ENCODE results near the gene DNM1.
A peak's percentile ranks its signal among the peaks of the same experiment; 100 is the strongest.

DNM1 gene

DNA sequence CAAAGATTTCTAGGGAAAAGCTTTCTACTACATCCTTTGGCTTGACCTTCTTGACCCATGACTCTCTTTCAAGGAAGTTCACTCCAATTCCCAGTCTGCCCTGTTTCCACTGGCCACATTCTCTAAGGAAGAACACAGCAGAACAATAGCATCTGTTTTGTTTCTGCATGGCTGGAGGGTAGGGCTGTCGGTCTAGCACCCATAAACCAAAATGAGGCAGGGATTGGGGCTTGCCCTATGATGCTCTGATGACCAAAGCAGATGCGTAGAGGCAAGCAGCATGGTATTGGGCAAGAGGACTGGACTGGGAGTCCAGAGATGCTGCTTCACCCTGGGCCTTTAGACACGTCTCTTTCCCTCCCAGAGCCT, 48.5 kb downstream of the DNM1 start:
- TF ChIP-seq GATA1 (IDR thresholded peaks at IDR 0.05; ENCODE audit: low read depth, low read length) (no peak), POLR2A (IDR thresholded peaks at IDR 0.05; ENCODE audit: low read length) (no peak)
- DNase-seq = no peak

DNA sequence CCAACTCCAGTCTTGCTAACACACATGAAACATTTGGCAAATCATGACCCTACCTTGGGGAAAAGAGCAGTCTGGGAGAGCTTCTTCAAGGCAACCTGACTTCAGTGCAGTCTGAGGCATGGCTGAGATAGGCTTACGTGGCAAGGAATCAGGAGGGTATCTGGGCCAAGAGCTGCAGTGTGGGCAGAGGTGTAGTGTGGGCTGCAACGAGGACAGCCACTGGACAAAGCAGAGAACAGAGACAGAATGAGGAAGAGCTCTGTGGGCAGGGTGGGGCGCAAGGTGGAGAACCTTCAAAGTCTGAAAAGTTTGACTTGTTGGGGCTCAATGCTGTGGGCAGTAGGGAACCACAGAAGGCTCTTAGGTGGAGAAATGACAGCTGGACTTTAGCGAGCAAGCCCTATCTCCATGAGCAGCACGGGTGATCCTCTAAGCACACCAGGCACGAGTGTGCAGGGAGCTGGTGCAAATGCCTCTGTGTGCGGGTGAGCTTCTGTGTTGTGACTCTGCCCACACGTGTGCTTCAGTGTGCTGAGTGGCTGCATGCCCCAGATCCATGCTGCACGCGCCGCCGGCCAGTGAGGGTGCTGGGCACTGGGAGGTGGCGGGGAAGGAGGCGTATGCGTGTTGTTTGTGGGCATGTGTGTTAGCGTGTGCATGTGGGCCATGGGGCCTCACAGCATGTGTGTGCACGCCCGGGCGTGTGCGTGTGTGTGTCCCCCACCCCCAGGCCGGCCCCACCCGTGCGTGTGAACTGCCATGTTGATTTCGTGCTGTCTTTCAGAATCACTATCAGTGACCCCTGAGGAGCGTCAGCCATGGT, 49.3 kb downstream of the DNM1 start:
- DNase-seq = peak in 1 of 2 experiments; percentile 21
- no peak for TF ChIP-seq POLR2A (IDR thresholded peaks at IDR 0.05; ENCODE audit: low read length)
- TF ChIP-seq GATA1 (IDR thresholded peaks at IDR 0.05; ENCODE audit: low read depth, low read length) = no peak

DNA sequence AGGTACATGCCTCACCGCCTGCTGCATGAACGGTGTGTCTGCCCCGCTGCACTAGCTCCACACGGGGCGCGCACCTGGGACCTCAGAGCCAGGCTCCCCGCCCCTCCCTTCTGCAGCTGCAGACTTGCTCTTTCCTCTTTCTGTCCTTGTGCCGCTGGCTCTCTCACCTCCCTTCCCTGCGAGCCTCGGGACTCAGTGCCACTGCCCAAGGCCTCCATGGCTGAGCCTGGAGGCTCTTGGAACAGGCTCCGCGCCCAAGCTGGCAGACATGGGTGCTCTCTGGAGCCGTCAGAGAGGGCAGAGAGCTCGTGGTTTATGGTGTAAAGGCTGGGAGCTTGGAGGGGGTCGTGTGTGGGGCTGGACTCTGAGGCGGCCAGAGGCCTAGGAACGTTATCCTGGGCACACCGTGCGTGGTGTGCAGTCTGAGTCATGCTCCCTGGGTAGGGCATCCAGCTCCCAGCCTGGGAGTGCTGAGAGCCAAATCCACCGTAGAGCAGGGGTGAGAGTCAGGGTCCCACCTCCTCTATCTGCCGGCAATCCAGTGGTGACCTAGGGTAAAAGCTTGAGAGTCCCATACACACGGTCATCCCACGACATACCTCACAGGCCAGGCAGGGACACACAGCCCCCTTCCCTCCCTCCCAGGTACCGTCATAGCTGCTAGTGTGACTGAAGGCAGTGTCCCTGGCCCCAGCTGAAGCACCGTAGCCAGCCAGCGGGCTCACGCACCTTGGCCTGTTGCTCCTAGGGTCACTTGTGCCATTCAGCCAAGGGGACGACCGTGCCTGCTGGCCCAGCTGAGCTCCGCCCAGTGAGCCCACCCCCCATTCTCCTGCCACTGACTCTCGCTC, 50.2 kb downstream of the DNM1 start:
- TF ChIP-seq POLR2A (IDR thresholded peaks at IDR 0.05; ENCODE audit: low read length) (no peak), GATA1 (IDR thresholded peaks at IDR 0.05; ENCODE audit: low read depth, low read length) (no peak)
- DNase-seq = no peak

DNA sequence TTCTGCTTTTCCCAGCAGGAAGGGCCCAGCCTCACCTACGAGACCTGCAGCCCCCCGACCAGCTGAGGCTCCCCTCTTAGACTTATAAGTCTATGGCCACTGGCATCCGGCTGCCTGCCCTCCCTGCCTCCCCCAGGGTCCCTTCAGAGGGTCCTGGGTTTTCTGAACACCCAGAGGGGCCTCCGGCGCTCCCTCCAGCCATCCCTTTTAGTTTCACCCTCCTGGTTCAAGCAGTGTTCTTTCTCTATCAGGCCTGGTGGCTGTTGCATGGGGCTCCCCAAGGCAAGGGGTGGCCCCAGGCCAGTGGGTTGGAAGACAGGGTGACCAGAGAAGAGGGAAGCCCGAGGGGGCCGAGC, 50.8 kb downstream of the DNM1 start:
- TF ChIP-seq GATA1 (IDR thresholded peaks at IDR 0.05; ENCODE audit: low read depth, low read length) = no peak
- TF ChIP-seq POLR2A (IDR thresholded peaks at IDR 0.05; ENCODE audit: low read length) = no peak
- DNase-seq = no peak

DNA sequence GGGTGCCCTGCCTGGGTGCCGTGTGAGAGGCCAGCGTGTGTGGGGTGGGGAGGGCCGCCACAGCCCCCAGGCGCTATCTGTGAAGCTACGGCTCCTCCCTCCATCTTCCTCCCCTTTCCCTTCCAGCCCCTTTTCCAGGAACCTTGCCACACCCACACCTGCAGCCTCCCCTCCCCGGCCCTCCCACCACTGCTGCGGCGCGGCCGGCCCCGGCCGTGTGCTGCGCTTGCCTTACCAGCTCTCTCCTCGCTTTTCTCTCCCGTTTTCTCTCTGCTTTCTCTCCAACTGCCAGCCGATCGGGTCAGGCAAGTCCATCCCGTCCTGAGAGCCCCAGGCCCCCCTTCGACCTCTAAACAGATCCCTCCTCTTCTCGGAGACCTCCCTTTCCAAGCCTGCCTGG, 51.2 kb downstream of the DNM1 start:
- no peak for TF ChIP-seq GATA1 (IDR thresholded peaks at IDR 0.05; ENCODE audit: low read depth, low read length)
- TF ChIP-seq POLR2A (IDR thresholded peaks at IDR 0.05; ENCODE audit: low read length) = no peak
- DNase-seq = no peak

DNA sequence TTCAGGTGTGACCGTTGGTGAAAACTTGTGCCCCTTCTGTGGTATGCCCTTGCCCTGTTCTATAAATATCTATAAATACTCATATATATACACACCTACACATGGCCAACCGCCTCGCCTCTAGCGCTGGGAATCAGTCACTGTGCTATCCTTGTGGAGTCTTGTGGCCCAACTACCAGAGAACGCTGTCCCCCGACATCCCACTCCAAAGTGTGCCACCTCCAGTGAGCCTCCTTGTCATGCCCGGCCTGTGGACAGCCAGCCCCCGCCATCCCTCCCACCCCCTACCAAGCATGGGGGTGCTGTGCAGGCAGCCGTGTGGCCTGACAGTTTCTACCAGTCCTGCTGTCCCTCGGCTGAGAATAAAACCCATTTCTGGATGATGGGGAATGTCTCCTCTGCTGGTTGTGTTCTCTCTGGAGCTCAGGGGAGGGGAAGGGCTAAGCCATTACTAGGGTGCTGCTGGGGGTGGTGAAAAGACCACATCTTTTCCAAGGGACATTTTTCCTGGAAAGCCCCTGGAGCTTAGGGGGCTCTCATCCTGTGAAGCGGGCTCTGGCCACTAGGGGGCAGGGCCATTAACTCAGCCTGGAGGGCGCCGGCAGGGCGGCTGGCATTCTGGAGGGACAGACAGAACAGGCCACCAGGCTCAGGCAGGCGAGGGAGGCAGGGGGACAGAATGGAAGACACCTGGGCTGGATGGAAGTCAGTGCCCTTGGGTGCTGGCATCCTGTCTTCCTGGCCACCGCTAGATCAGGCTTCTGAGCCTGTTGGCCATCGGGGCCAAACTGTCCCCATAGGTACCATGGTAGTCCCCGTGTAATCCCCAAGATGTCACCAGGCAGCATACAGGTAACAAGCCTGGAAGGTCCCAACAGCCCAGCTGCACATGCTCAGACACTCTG, 51.9 kb downstream of the DNM1 start:
- DNase-seq = peak; percentile 61 to 75
- TF ChIP-seq POLR2A (IDR thresholded peaks at IDR 0.05; ENCODE audit: low read length) (no peak), GATA1 (IDR thresholded peaks at IDR 0.05; ENCODE audit: low read depth, low read length) (no peak)

DNA sequence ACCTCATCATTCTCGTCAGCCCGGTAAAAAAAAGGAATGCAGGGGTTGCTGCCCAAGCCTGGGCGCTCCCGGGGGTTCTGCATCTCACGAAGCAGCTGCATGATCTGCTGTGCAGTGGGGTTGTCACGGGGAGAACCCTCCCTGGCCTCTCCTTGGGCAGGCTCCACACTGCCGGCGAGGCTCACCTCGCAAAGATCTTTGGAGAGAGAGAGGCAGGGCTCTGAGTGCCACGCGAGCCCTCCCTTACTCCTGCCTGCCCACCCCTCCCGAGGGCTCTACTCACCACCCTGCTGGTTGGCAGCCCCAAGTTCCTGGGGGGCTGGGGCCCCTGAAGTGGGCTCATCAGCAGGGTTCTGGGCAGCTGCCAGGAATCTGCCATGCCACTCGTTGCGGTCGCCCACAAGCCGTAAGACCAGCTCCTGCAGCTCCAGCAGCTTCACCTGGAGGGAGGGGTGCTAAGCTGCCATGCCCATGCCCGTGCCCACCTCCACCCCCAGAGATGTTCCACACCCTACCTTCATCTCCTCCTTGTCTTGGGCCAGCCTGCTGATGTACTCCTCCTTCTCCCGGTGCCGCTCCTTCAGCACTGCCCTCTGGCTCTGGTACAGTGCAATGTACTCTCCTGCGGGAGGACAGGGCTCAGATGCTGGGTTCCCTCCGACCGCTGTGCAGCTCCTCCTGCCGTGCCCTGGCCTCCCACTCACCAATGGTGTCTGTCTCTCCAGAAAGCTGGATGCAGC, 54.1 kb downstream of the DNM1 start:
- TF ChIP-seq GATA1 (IDR thresholded peaks at IDR 0.05; ENCODE audit: low read depth, low read length) (no peak), POLR2A (IDR thresholded peaks at IDR 0.05; ENCODE audit: low read length) (no peak)
- no peak for DNase-seq

DNA sequence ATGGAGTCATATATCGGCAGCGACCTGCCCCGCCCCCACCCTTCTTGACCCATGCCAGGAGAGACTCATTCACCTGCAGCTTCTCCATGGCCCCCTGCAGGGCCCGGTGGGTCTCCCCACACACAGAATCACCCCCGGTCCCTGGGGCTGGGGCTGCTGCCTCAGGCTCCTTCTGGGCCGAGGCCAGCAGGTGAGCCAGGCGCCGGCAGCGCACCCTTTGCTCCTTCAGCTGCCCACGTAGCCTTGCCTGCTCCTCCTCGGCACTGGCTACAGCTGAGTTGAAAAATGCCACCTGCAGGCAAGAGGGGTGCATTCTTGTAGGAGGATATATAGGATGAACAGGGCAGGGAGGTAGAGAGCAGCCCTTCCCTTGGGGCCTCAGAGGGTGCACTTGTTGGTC, 54.7 kb downstream of the DNM1 start:
- TF ChIP-seq GATA1 (IDR thresholded peaks at IDR 0.05; ENCODE audit: low read depth, low read length) = no peak
- no peak for TF ChIP-seq POLR2A (IDR thresholded peaks at IDR 0.05; ENCODE audit: low read length)
- DNase-seq = no peak

DNA sequence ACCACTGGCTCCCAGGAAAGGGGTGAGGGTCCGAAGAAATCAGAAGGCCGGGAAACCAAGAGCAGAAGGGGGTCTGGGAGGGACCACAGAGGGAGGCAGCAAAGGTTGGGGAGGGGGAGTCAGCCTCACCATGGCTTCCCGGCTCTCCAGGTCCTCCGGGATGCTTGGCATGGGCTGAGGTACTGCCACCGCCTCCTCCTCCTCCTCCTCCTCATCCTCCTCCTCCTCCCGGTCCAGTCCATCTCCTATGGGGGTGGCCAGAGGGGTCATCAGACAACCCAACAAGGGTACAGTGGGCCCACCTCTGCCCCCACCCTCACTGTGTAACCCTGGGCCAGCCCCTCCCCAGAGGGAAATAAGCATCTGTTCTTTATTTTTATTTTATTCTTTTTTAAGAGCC, 55.1 kb downstream of the DNM1 start:
- TF ChIP-seq POLR2A (IDR thresholded peaks at IDR 0.05; ENCODE audit: low read length) (no peak), GATA1 (IDR thresholded peaks at IDR 0.05; ENCODE audit: low read depth, low read length) (no peak)
- DNase-seq = no peak

DNA sequence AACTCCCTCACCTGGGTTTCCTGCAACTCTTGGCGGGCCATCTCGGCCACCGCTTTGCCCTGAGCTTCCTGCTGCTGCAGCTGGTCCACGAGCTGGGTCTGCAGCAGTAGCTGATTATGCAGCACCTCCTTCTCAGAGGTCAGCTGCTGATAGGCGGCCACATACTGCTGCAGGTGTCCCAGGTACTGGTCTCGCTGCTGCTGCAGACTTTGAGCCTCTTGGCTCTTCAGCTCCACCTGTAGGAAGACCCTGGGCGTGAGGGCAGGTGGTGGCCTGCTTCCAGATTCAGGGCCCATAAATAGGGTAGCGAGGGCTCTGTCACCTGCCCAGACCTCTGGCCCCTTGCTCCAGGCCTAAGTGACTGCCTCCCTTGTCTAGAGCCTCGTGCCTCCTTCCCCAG, 56.0 kb downstream of the DNM1 start:
- no peak for DNase-seq
- TF ChIP-seq GATA1 (IDR thresholded peaks at IDR 0.05; ENCODE audit: low read depth, low read length) (no peak), POLR2A (IDR thresholded peaks at IDR 0.05; ENCODE audit: low read length) (no peak)

DNA sequence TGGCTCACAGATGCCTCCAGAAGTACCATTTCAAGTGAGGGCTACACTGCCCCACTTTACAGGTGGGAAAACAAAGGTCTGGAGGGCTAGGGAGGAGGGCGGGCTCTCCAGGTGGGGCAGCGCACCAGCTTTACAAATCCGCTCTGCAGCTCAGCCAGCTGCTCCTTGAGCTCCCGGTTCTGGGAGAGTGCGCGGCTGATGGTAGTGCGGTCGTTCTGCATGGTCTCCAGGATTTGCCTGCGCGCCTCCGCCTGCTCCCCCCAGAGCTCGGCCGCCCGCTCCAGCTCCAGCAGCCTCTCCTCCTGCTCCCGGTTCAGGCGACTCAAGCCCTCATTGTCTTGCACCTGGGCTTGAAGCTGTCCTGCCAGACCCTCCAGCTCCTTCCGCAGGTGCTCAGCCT, 57.2 kb downstream of the DNM1 start:
- DNase-seq = no peak
- TF ChIP-seq GATA1 (IDR thresholded peaks at IDR 0.05; ENCODE audit: low read depth, low read length) (no peak), POLR2A (IDR thresholded peaks at IDR 0.05; ENCODE audit: low read length) (no peak)

DNA sequence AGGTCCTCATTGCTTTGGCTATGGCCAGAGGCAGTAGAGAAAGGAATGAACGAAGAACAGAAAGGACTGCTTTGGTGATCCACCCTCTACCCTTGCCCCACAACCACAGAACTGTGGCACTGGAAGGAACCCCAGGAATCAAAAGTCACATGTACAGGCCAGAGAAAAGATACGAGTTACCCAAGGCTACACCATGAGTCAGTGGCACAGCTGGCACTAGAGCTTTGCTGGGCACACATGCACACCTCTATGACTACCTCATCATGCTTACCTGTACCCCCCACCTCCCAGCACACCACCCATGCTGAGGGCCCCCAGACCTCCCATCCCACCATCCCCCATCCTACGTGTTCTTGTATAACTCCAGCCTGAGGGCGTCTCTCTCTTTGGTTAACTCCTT, 59.5 kb downstream of the DNM1 start:
- no peak for TF ChIP-seq POLR2A (IDR thresholded peaks at IDR 0.05; ENCODE audit: low read length)
- TF ChIP-seq GATA1 (IDR thresholded peaks at IDR 0.05; ENCODE audit: low read depth, low read length) = no peak
- DNase-seq = no peak

DNA sequence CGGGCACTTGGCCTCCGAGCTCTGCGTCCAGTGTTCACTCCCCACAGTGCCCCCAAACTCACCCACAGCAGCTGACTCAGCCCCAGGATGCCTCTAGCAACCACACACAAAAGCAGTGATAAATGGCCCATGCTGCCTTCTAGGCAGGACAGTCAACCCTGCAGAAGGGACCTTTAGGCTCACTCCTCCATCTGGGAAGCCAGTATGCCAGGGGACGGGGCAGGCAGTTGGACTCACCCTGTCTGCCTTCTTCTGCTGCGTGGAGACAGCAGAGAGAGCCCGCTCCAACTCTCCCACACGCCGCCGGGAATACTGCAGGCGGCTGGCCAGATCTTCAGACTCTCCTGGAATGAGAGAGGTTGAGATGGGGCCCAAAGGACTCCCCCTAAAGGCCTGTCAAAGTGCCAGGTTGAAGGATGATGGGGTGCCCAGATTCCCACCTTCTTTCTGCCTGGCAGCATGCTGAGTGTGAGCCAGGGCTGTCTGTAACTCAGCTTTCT, 62.2 kb downstream of the DNM1 start:
- DNase-seq = no peak
- TF ChIP-seq GATA1 (IDR thresholded peaks at IDR 0.05; ENCODE audit: low read depth, low read length) (no peak), POLR2A (IDR thresholded peaks at IDR 0.05; ENCODE audit: low read length) (no peak)

All from erythroblast (primary cell).